Testis (tissue), 2 donors: ENCODE results near the gene PYGO1.

ENCODE experiments used
- POLR2A ChIP-seq: fragments of 450-650 bp; IDR thresholded peaks from one replicate; pipeline ENCODE4 v1.6.1; 2017; ENCODE audit warnings: antibody characterized with exemption, mild to moderate bottlenecking, moderate library complexity
- TF ChIP-seq, protein P1 (sequence below), 3 experiments: fragments of 450-650 bp in 2 of 3; fragments of 200-600 bp in 1 of 3; sonication (generic) in 1 of 3; IDR thresholded peaks; one replicate each; pipeline ENCODE4 v1.5.1; 2016 to 2019; ENCODE audit warnings: antibody characterized with exemption in 3 of 3, mild to moderate bottlenecking in 2 of 3, moderate library complexity in 1 of 3

DNA sequence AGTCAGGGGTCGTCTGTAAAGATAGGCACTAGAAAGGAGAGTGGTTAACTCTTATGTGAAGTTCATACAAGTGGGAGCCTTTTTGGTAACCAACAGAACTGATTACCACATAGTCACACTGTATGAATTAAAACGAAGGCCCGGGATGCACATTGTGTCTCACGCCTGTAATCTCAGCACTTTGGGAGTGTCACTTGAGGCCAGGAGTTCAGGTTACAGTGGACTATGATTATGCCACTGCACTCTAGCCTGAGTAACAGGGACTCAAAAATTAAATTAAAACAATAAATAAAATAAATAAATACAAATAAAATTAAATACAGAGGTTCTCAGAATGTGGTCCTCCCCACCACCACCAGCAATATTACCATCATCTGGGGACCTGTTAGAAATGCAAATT is 80.6 kb downstream of the PYGO1 start:
- TF ChIP-seq, protein P1, sequence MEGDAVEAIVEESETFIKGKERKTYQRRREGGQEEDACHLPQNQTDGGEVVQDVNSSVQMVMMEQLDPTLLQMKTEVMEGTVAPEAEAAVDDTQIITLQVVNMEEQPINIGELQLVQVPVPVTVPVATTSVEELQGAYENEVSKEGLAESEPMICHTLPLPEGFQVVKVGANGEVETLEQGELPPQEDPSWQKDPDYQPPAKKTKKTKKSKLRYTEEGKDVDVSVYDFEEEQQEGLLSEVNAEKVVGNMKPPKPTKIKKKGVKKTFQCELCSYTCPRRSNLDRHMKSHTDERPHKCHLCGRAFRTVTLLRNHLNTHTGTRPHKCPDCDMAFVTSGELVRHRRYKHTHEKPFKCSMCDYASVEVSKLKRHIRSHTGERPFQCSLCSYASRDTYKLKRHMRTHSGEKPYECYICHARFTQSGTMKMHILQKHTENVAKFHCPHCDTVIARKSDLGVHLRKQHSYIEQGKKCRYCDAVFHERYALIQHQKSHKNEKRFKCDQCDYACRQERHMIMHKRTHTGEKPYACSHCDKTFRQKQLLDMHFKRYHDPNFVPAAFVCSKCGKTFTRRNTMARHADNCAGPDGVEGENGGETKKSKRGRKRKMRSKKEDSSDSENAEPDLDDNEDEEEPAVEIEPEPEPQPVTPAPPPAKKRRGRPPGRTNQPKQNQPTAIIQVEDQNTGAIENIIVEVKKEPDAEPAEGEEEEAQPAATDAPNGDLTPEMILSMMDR (IDR thresholded peaks at IDR 0.05), result no peak
- no peak for TF ChIP-seq POLR2A
